LNCaP clone FGC (cell line): ENCODE results near the gene ANK3.
"Not testable (repeated sequence)": the region's sequence is repeated elsewhere in the genome, so short reads cannot be mapped to it uniquely, and the experiment has no call there.

Experiments used
- DNase-seq: peaks from one replicate; pipeline ENCODE4 v3.0.0-alpha.2; 2011; ENCODE audit warnings: low read depth
- H3K4me3 ChIP-seq: 2 replicates; pipeline ENCODE4 v1.5.1; 2011; ENCODE audit warnings: mild to moderate bottlenecking, low read depth, low read length, control low read depth
- TF ChIP-seq, protein P1 (sequence below): IDR thresholded peaks from 2 replicates; pipeline ENCODE4 v1.5.1; 2012; ENCODE audit warnings: mild to moderate bottlenecking; ENCODE audit not compliant: control insufficient read depth, insufficient read depth; ENCODE audit errors: extremely low read depth

Gene ANK3

DNA sequence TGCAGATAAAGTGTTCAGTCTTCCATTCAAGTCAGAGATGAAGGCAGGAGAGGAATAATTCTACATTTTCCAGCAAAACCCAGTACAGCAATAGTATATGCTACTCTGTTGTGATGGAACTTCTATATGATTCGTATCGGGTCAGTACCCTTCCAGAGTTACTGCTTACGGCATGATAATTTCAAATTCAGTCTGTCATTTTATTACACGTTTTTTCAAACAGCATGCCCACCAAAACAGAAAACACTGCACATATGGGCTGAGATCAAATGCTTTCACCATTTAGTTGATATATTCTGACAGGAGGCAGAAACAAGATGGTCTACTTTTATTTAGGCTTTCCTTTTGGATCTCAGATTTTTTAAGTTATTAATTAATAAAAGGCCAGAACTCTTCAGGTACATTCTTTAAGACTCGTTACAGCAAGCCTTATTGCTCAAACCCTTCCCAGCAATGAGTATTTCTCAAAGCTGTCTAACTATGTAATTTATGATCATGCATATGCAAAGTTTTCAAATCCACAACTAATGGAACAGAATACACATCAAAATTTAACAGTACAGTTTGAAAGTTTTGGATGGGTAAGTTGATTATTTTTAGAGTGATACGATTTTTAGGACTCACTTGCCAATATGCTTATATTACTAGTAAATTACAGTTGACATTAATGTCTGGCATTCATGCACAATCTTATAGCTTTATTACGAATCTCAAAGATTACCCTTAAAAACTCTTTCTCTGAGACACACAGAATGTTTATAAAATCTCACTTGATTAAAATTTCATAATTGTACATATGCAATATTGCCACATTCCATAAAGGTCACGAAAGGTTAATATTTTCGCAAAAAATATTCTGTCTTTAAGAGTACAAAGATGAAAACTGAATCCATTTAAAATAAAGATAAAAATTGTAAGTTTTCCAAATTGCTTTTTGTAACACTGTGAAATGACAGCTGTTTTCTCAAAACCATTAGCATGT lies 91.0 kb downstream of the ANK3 start:
- DNase-seq, result no peak
- H3K4me3 ChIP-seq, result no peak overlapping the region
- TF ChIP-seq, protein P1, sequence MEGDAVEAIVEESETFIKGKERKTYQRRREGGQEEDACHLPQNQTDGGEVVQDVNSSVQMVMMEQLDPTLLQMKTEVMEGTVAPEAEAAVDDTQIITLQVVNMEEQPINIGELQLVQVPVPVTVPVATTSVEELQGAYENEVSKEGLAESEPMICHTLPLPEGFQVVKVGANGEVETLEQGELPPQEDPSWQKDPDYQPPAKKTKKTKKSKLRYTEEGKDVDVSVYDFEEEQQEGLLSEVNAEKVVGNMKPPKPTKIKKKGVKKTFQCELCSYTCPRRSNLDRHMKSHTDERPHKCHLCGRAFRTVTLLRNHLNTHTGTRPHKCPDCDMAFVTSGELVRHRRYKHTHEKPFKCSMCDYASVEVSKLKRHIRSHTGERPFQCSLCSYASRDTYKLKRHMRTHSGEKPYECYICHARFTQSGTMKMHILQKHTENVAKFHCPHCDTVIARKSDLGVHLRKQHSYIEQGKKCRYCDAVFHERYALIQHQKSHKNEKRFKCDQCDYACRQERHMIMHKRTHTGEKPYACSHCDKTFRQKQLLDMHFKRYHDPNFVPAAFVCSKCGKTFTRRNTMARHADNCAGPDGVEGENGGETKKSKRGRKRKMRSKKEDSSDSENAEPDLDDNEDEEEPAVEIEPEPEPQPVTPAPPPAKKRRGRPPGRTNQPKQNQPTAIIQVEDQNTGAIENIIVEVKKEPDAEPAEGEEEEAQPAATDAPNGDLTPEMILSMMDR, result no peak

DNA sequence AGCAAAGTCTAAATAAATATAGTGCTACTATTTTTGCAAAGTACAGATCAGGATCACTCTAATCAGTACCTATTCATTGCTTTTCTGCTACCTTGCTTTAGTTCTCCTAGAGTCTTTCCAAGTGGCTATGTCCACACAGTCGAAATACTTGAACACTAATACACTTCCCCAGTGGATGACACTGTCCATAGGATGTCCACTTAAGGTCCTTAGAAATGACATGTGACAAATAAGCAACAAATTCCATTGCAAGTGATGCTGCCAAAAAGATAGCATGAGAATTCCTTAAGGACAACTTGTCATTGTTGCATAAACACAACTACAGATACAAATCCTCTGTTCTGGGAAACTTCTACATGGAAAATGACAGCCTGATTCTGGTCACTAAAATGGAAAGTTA lies 93.6 kb downstream of the ANK3 start:
- TF ChIP-seq, protein P1, result no peak
- no peak overlapping the region for H3K4me3 ChIP-seq
- DNase-seq, result no peak

DNA sequence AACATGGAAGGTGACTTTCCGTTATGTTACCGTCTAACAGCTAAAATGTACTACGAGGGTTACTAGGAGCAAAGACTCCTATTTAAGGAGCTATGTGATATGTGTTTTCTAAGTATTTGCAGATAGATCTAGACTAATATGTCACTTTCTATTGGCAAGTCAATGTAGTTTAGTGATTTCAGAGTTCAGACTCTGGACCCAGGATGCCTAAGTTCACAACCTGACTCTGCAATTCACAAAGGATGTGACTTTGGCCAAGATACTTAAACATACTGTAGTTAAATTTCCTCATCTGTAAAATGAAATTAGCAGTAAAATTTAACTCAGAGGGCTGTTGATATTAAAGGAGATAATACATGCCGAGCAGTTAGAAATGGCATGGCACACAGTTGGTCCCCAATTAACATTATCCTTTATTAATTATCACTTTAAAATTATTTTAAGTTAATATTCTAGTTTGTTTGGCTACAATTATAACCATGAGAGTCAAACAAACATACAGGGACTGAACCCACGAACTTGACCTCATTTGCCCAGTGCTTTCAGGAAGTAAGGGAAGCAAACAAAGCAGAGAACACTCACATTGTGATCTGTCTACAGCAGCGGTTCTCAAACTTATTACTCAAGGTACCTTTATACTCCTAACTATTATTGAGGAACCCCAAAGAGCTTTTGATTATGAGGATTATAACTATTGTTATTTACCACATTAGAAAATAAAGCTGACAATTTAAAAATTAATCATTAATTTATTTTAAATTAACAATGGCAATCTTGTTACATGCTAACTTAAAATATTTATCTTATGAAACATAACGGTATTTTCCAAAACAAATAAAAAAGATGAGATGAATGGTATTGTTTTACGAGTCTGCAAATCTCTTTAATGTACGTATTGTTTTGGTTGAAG lies 94.4 kb downstream of the ANK3 start:
- TF ChIP-seq, protein P1, result no peak
- peak; percentile 67 for DNase-seq

DNA sequence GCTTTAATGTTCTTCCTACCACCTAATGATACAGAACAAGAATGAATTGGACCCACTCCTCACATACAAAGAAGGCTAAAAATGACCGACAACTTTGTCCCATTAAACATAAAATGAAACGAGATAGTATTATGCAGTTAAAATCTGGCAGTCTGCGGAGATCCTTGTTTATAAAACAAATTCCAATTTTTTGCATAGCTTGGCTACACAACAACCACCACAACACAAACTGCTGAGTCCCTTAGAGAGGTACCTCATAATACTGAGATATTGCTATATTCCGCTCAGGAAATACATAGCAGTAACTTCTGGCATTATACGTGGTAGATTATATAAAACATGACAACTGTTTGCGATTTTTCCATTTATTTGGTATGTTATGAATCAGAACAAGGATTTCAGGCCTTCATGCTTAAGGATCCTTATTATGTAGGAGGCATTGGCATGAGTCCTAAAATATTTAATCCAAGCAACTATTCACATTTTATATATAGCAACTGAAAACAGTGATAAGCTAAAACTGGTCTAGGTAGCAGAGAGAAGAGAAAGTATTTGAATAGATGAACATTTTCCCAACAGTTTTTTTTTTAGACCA lies 96.0 kb downstream of the ANK3 start:
- DNase-seq, result no peak
- TF ChIP-seq, protein P1, result no peak
- no peak overlapping the region for H3K4me3 ChIP-seq

More for the DNA sequence above, 94.4 kb downstream of the ANK3 start:
- H3K4me3 ChIP-seq, result no peak overlapping the region

DNA sequence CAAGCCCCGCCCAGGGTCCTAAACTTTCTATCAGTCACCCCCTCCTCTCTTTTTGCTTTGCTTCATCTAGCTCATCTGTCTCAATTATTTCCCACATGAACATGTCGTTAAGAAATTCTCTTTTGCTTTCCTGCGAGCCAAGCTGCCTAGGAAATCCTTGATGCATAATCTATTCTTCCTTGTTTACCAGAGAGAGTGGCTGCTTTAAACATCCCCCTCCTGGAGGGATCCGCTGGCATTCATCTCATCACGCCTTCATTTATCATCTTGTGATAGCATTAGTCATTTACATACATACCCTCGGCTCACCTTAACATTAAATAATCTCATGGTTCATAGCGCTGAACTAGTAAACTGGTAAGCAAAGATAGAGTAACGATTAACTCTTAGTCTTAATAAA lies 96.7 kb downstream of the ANK3 start:
- TF ChIP-seq, protein P1, result no peak
- H3K4me3 ChIP-seq, result no peak overlapping the region
- no peak for DNase-seq

DNA sequence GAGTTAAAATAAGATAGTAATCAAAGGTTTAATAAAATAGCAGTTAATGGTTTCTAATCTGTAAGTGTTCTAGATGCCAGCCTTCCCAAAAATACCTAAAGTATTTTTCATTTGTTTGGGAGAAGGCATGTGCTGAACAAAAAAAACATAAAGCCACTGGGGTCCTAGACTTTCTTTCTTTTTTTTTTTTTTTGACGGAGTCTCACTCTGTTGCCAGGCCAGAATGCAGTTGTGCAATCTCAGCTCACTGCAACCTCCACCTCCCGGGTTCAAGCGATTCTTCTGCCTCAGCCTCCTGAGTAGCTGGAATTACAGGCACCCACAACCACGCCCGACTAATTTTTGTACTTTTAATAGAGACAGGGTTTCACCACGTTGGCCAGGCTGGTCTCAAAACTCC lies 97.1 kb downstream of the ANK3 start:
- not testable (repeated sequence) for H3K4me3 ChIP-seq

DNA sequence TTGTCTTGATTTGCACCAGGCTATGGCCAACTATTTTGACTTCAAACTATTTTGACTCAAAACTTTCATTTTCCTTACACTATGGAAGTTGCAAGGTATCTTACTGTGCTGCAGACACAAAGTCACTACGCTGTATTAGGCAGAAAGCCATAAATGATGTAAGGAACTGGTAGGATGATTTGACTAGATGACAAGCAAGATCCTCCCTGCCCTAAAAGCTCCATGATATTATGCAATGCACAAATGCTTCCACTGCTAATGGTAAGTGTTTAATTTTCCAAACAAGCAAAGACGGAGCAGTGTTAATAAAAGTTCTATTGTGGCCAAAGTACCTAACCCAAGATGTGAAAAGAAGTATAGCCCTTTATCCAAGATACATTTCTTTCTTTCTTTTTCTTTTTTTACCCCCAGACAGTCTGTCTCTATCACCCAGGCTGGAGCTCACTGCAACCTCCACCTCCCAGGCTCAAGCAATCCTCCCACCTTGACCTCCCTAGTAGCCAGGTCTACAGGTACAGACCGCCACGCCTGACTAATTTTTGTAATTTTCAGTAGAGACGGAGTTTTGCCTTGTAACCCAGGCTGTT lies 98.2 kb downstream of the ANK3 start:
- TF ChIP-seq, protein P1, result no peak
- no peak for DNase-seq
- H3K4me3 ChIP-seq, result no peak overlapping the region

More for the DNA sequence above, 97.1 kb downstream of the ANK3 start:
- DNase-seq, result not testable (repeated sequence)
